Neural cell (in vitro differentiated cells): Measurements from ENCODE around the gene RGS6. TPM values are rescaled to one million over a fixed set of nuclear protein-coding genes. Genes with fewer than 3 reads are reported as not detected.

ENCODE experiments used
- H2AFZ ChIP-seq: fragments of 200-600, 300-800 bp; sonication (generic), shearing (Covaris generic); 2 replicates; pipeline ENCODE4 v1.6.0; 2014; ENCODE audit warnings: low read depth, mild to moderate bottlenecking, antibody characterized with exemption, low read length, moderate library complexity
- H3F3A ChIP-seq: fragments of 200-600 bp; shearing (Covaris generic); 2 replicates; pipeline ENCODE4 v1.6.1; 2016; ENCODE audit warnings: mild to moderate bottlenecking, moderate library complexity, mixed read lengths, antibody characterized with exemption, low read length; ENCODE audit not compliant: insufficient read depth, poor library complexity, severe bottlenecking
- H3K27ac ChIP-seq: fragments of 200-600, 300-800 bp; sonication (generic), shearing (Covaris generic); 2 replicates; pipeline ENCODE4 v1.5.1; 2014; ENCODE audit warnings: mild to moderate bottlenecking, low read length, moderate library complexity
- H3K27me3 ChIP-seq: fragments of 300-800, 200-600 bp; sonication (generic), shearing (Covaris generic); 2 replicates; pipeline ENCODE4 v1.6.0; 2014; ENCODE audit warnings: mild to moderate bottlenecking, low read depth, low read length, moderate library complexity; ENCODE audit not compliant: insufficient read depth
- H3K36me3 ChIP-seq: fragments of 300-800, 200-600 bp; sonication (generic), shearing (Covaris generic); 2 replicates; pipeline ENCODE4 v1.5.1; 2014; ENCODE audit warnings: mild to moderate bottlenecking, antibody characterized with exemption, low read length, moderate library complexity; ENCODE audit not compliant: insufficient read depth
- H3K4me2 ChIP-seq: fragments of 300-800, 200-600 bp; sonication (generic), shearing (Covaris generic); 2 replicates; pipeline ENCODE4 v1.6.0; 2014; ENCODE audit warnings: mild to moderate bottlenecking, low read length
- H3K4me3 ChIP-seq: fragments of 300-800, 200-600 bp; sonication (generic), shearing (Covaris generic); 2 replicates; pipeline ENCODE4 v1.5.1; 2014; ENCODE audit warnings: mild to moderate bottlenecking, low read length, moderate library complexity
- H3K79me2 ChIP-seq: fragments of 200-600 bp; shearing (Covaris generic); replicated peaks from 2 replicates; pipeline ENCODE4 v1.6.0; 2014; ENCODE audit warnings: mild to moderate bottlenecking, low read length, moderate library complexity; ENCODE audit not compliant: insufficient read depth
- H3K9ac ChIP-seq: fragments of 300-800, 200-600 bp; sonication (generic), shearing (Covaris generic); 2 replicates; pipeline ENCODE4 v1.6.1; 2016; ENCODE audit warnings: mild to moderate bottlenecking, low read length, mixed read lengths
- H3K9me2 ChIP-seq: fragments of 200-600 bp; shearing (Covaris generic); 2 replicates; pipeline ENCODE4 v1.6.1; 2016; ENCODE audit warnings: mild to moderate bottlenecking, low read length, mixed read lengths; ENCODE audit not compliant: insufficient read depth
- H3K9me3 ChIP-seq: fragments of 200-600, 300-800 bp; sonication (generic), shearing (Covaris generic); 2 replicates; pipeline ENCODE4 v1.6.1; 2016; ENCODE audit warnings: mild to moderate bottlenecking, mixed run types, low read length, moderate library complexity, mixed read lengths
- H4K20me1 ChIP-seq: fragments of 200-600 bp; shearing (Covaris generic); 2 replicates; pipeline ENCODE4 v1.6.1; 2016; ENCODE audit warnings: mild to moderate bottlenecking, mixed run types; ENCODE audit not compliant: insufficient read depth
- CTCF ChIP-seq: fragments of 450-650 bp; IDR thresholded peaks from 2 replicates; pipeline ENCODE4 v1.5.1; 2014; ENCODE audit warnings: antibody characterized with exemption, mild to moderate bottlenecking, moderate library complexity; ENCODE audit not compliant: poor library complexity, severe bottlenecking
- EP300 ChIP-seq: fragments of 450-650 bp; conservative IDR thresholded peaks from 2 replicates; pipeline ENCODE4 v1.6.1; 2014; ENCODE audit warnings: antibody characterized with exemption, mild to moderate bottlenecking, moderate library complexity; ENCODE audit not compliant: poor library complexity, severe bottlenecking
- EZH2 ChIP-seq: fragments of 200-600, 300-800 bp; shearing (Covaris generic), sonication (generic); IDR thresholded peaks from 2 replicates; pipeline ENCODE4 v1.6.1; 2014; ENCODE audit warnings: antibody characterized with exemption, low read length, borderline replicate concordance, mild to moderate bottlenecking; ENCODE audit not compliant: insufficient read depth, poor library complexity, severe bottlenecking
- MXI1 ChIP-seq: fragments of 450-650 bp; conservative IDR thresholded peaks from 2 replicates; pipeline ENCODE4 v1.6.1; 2014; ENCODE audit warnings: antibody characterized with exemption, mild to moderate bottlenecking; ENCODE audit not compliant: poor library complexity, severe bottlenecking
- POLR2AphosphoS5 ChIP-seq: IDR thresholded peaks from 2 replicates; pipeline ENCODE4 v1.6.1; 2012
- RAD21 ChIP-seq: fragments of 450-650 bp; conservative IDR thresholded peaks from 2 replicates; pipeline ENCODE4 v1.6.1; 2014; ENCODE audit warnings: antibody characterized with exemption, mild to moderate bottlenecking, moderate library complexity
- REST ChIP-seq: IDR thresholded peaks from 2 replicates; pipeline ENCODE4 v1.6.1; 2012; ENCODE audit warnings: borderline replicate concordance
- SMC3 ChIP-seq: fragments of 450-650 bp; conservative IDR thresholded peaks from 2 replicates; pipeline ENCODE4 v1.6.1; 2014; ENCODE audit warnings: antibody characterized with exemption, mild to moderate bottlenecking, moderate library complexity; ENCODE audit not compliant: poor library complexity
- TAF1 ChIP-seq: IDR thresholded peaks from 2 replicates; pipeline ENCODE4 v1.6.1; 2012; ENCODE audit warnings: low read depth
- polyA plus RNA-seq: library from polyadenylated mRNA; depleted of rRNA; stranded (reverse); fragments of >200 nt; gene quantifications from 2 replicates; pipeline ENCODE4 v1.2.3, GENCODE V29; 2014

Gene RGS6
- polyA plus RNA-seq, 1 donor from 2014 or later, result 7.3 TPM

- no peak overlapping the region for H3K4me2 ChIP-seq
- H3K79me2 ChIP-seq, result no peaks in the 10 kb centered on the region
- no peaks in the 10 kb centered on the region for H3K27me3 ChIP-seq
- no peak overlapping the region for H3K27ac ChIP-seq
- H4K20me1 ChIP-seq, result no peaks in the 10 kb centered on the region
- no peaks in the 10 kb centered on the region for H3K9me3 ChIP-seq
- no peak overlapping the region for H3K9ac ChIP-seq
- H3K36me3 ChIP-seq, result no peaks in the 10 kb centered on the region
- no peaks in the 10 kb centered on the region for H3F3A ChIP-seq
- H3K4me3 ChIP-seq, result no peak overlapping the region
- TF ChIP-seq TAF1 (no peak), CTCF (no peak), EZH2 (no peak), RAD21 (no peak), POLR2AphosphoS5 (no peak), REST (no peak), MXI1 (no peak), SMC3 (no peak), EP300 (no peak)
- no peaks in the 10 kb centered on the region for H3K9me2 ChIP-seq
- H2AFZ ChIP-seq, result no peak overlapping the region
Observed at GRCh38 chr14:72538387-72538786, 606.2 kb downstream of the RGS6 start.

- no peak for TF ChIP-seq MXI1
- TF ChIP-seq CTCF, result no peak
- no peak for TF ChIP-seq RAD21
- no peak for TF ChIP-seq EP300
- TF ChIP-seq POLR2AphosphoS5, result no peak
- TF ChIP-seq REST, result no peak
- TF ChIP-seq SMC3, result no peak
- no peak for TF ChIP-seq TAF1
- TF ChIP-seq EZH2, result no peak
- Histone ChIP-seq H3K79me2 (no peaks in the 10 kb centered on the region), H3K36me3 (no peaks in the 10 kb centered on the region), H3K27me3 (no peaks in the 10 kb centered on the region), H3K4me2 (no peak overlapping the region), H4K20me1 (no peaks in the 10 kb centered on the region), H3K9me3 (no peaks in the 10 kb centered on the region), H2AFZ (no peak overlapping the region), H3K9me2 (no peaks in the 10 kb centered on the region), H3K4me3 (no peak overlapping the region), H3K27ac (no peak overlapping the region), H3F3A (no peaks in the 10 kb centered on the region), H3K9ac (no peak overlapping the region)
Observed at GRCh38 chr14:72539661-72540315, 607.6 kb downstream of the RGS6 start.
